ENCODE data around the gene LTBP2.

Gene LTBP2

DNA sequence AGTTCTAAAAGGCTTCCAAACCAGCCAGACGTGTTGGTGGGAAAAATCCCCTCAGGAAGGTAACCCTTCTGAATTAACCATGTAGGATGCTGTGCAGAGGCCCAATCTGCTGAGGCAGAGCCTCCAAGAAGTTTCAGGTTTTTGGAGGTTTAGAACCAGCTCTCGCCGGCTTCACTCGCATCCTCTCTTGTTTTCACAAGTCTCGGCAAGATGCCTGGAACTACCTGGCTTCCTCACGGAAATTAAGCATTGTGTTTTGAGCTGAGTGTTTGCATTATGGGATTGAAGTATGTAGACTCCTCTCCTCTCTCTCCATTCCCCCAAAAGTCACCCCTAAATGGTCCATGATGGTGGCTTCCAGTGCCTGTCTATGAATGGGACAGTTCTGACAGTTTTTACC, 20.6 kb downstream of the LTBP2 start:
- Histone ChIP-seq H3K27me3 (ENCODE audit: insufficient read depth, poor library complexity, severe bottlenecking) (no peaks in the 10 kb centered on the region), H3K4me3 (replicated peaks; ENCODE audit: insufficient read depth, low read length) (no peak overlapping the region), H3K27ac (replicated peaks) (no peak overlapping the region)
- TF ChIP-seq GABPA (IDR thresholded peaks at IDR 0.05; ENCODE audit: low read depth) (no peak), CTCF (IDR thresholded peaks at IDR 0.05; ENCODE audit: insufficient read depth, low read length) (no peak), SPI1 (IDR thresholded peaks at IDR 0.05; ENCODE audit: borderline replicate concordance, low read depth) (no peak), POLR2AphosphoS5 (IDR thresholded peaks at IDR 0.05; ENCODE audit: low read depth) (no peak), REST (IDR thresholded peaks at IDR 0.05; ENCODE audit: insufficient replicate concordance, low read depth) (no peak)
- no peak for DNase-seq (ENCODE audit: low read depth in 1 of 2, low spot score in 1 of 2)

DNA sequence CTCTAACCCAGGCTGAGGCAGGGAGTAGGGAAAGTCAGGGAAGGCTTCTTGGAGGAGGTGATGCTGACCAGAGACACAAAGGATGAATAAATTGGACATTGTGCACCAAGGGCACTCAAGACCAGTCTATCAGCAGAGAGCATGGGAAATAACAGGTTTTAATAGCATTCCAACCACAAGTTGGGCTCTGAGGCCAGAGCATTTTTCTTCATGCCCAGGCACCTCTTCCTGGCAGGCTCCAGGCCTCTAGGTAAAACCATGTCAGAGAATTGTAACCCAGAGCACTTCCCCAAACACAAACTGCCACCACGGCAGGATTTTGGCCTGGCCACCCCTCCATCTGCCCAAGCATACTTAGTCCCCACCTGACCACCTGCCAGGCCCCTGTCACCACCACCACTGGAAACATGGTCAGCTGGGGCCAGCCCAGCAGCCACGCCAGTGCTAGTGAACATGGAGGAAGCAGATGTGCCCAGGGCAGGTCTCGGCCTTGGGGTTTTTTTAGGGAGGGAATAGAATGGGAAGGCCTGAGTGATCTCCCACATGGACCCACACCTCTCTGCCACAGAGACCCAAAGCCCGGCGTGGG, 22.7 kb downstream of the LTBP2 start:
- no peak for DNase-seq (ENCODE audit: low read depth in 1 of 2, low spot score in 1 of 2)
- no peak overlapping the region for H3K27ac ChIP-seq (replicated peaks)
- no peak overlapping the region for H3K4me3 ChIP-seq (replicated peaks; ENCODE audit: insufficient read depth, low read length)
- H3K27me3 ChIP-seq (ENCODE audit: insufficient read depth, poor library complexity, severe bottlenecking) = no peaks in the 10 kb centered on the region
- TF ChIP-seq POLR2AphosphoS5 (IDR thresholded peaks at IDR 0.05; ENCODE audit: low read depth) = no peak

- DNase-seq (ENCODE audit: low read depth in 1 of 2, low spot score in 1 of 2) = no peak
- no peak for TF ChIP-seq POLR2AphosphoS5 (IDR thresholded peaks at IDR 0.05; ENCODE audit: low read depth)
- no peak for TF ChIP-seq REST (IDR thresholded peaks at IDR 0.05; ENCODE audit: insufficient replicate concordance, low read depth)
- TF ChIP-seq SPI1 (IDR thresholded peaks at IDR 0.05; ENCODE audit: borderline replicate concordance, low read depth) = no peak
- Histone ChIP-seq H3K27me3 (ENCODE audit: insufficient read depth, poor library complexity, severe bottlenecking) (no peaks in the 10 kb centered on the region), H3K27ac (replicated peaks) (no peak overlapping the region), H3K4me3 (replicated peaks; ENCODE audit: insufficient read depth, low read length) (no peak overlapping the region)
Observed at GRCh38 chr14:74587363-74587707, 24.7 kb downstream of the LTBP2 start.

GRCh38 chr14:74586681-74587362, 25.2 kb downstream of the LTBP2 start:
- H3K27me3 ChIP-seq (ENCODE audit: insufficient read depth, poor library complexity, severe bottlenecking) = no peaks in the 10 kb centered on the region
- DNase-seq (ENCODE audit: low read depth in 1 of 2, low spot score in 1 of 2) = no peak
- no peak for TF ChIP-seq GABPA (IDR thresholded peaks at IDR 0.05; ENCODE audit: low read depth)
- TF ChIP-seq SPI1 (IDR thresholded peaks at IDR 0.05; ENCODE audit: borderline replicate concordance, low read depth) = no peak
- no peak for TF ChIP-seq CTCF (IDR thresholded peaks at IDR 0.05; ENCODE audit: insufficient read depth, low read length)
- TF ChIP-seq POLR2AphosphoS5 (IDR thresholded peaks at IDR 0.05; ENCODE audit: low read depth) = no peak
- TF ChIP-seq REST (IDR thresholded peaks at IDR 0.05; ENCODE audit: insufficient replicate concordance, low read depth) = no peak
- no peak overlapping the region for H3K4me3 ChIP-seq (replicated peaks; ENCODE audit: insufficient read depth, low read length)
- H3K27ac ChIP-seq (replicated peaks) = no peak overlapping the region
